Ecto neural progenitor cell (in vitro differentiated cells): Measurements from ENCODE around the gene CIRBP.
"Not testable (repeated sequence)": the region's sequence is repeated elsewhere in the genome, so short reads cannot be mapped to it uniquely, and the experiment has no call there.

ENCODE experiments used
- DNase-seq: peaks from one replicate; pipeline ENCODE4 v3.0.0-alpha.2; 2018; ENCODE audit warnings: low spot score

The CIRBP gene

GRCh38 chr19:1243768-1244692 lies 25.1 kb upstream of the CIRBP start:
- DNase-seq: peak; percentile 88

GRCh38 chr19:1244693-1245451 lies 24.3 kb upstream of the CIRBP start:
- no peak for DNase-seq

- no peak for DNase-seq
Observed at GRCh38 chr19:1245494-1246264, 23.5 kb upstream of the CIRBP start.

GRCh38 chr19:1246265-1247087 lies 22.7 kb upstream of the CIRBP start:
- DNase-seq: not testable (repeated sequence)

- DNase-seq: no peak
Observed at GRCh38 chr19:1247748-1248138, 21.4 kb upstream of the CIRBP start.

- peak; percentile 87 for DNase-seq
Observed at GRCh38 chr19:1248139-1248785, 20.9 kb upstream of the CIRBP start, which contains the start of gene MIDN. TSS of gene MIDN (plus strand) at chr19:1248583. CDS start at chr19:1250297, 1,714 bp downstream.

GRCh38 chr19:1248786-1249297 lies 20.3 kb upstream of the CIRBP start:
- peak; percentile 89 for DNase-seq

- DNase-seq: peak; percentile 96
Observed at GRCh38 chr19:1249298-1249989, 19.7 kb upstream of the CIRBP start.

GRCh38 chr19:1249990-1250436 lies 19.1 kb upstream of the CIRBP start:
- DNase-seq: no peak

GRCh38 chr19:1250437-1251260 lies 18.5 kb upstream of the CIRBP start:
- DNase-seq: peak; percentile 89

GRCh38 chr19:1251330-1252220 lies 17.6 kb upstream of the CIRBP start:
- DNase-seq: no peak

GRCh38 chr19:1252221-1252820 lies 16.8 kb upstream of the CIRBP start:
- no peak for DNase-seq

- no peak for DNase-seq
Observed at GRCh38 chr19:1252821-1253513, 16.2 kb upstream of the CIRBP start.

GRCh38 chr19:1253514-1254080 lies 15.5 kb upstream of the CIRBP start:
- no peak for DNase-seq

- no peak for DNase-seq
Observed at GRCh38 chr19:1254081-1254527, 15.0 kb upstream of the CIRBP start.

- DNase-seq: no peak
Observed at GRCh38 chr19:1254530-1255185, 14.5 kb upstream of the CIRBP start.
